CD4-positive, alpha-beta memory T cell (primary cell): ENCODE measurements around the gene CYP2E1. TPM values are rescaled to one million over a fixed set of nuclear protein-coding genes. Genes with fewer than 3 reads are reported as not detected.
"Not testable (repeated sequence)": the region's sequence is repeated elsewhere in the genome, so short reads cannot be mapped to it uniquely, and the experiment has no call there.

Experiments used
- CTCF ChIA-PET: fragments of 350-600 bp; sonication (Branson Sonifier 250); formaldehyde crosslinking; loops from one replicate; lab custom pipeline; 2021; ENCODE audit warnings: inconsistent platforms; ENCODE audit not compliant: partially characterized antibody; lab: Charles Lee
- POLR2A ChIA-PET: fragments of 350-600 bp; sonication (Branson Sonifier 250); formaldehyde crosslinking; loops from one replicate; lab custom pipeline; 2021; ENCODE audit not compliant: partially characterized antibody; lab: Charles Lee
- DNase-seq, 5 donors: peaks; one replicate each; pipeline versions ENCODE4 v3.0.0 to v3.0.0-alpha.2; 2020 to 2022; ENCODE audit warnings: mixed read lengths in 1 of 5
- H3K27ac ChIP-seq: one replicate; pipeline ENCODE4 v1.7.0; 2013; ENCODE audit warnings: low read depth, low read length
- H3K27me3 ChIP-seq: 2 replicates; pipeline ENCODE4 v1.7.0; 2013; ENCODE audit warnings: mild to moderate bottlenecking, low read length, moderate library complexity; ENCODE audit not compliant: insufficient read depth
- H3K36me3 ChIP-seq: 2 replicates; pipeline ENCODE4 v1.7.0; 2013; ENCODE audit warnings: mild to moderate bottlenecking, low read length, moderate library complexity; ENCODE audit not compliant: insufficient read depth
- H3K4me1 ChIP-seq: 2 replicates; pipeline ENCODE4 v1.7.0; 2013; ENCODE audit warnings: mild to moderate bottlenecking, low read length, moderate library complexity; ENCODE audit not compliant: insufficient read depth
- H3K4me3 ChIP-seq, 2 donors: one replicate each; pipeline ENCODE4 v1.7.0; 2013; ENCODE audit warnings: low read length in 2 of 2, mild to moderate bottlenecking in 1 of 2
- H3K9me3 ChIP-seq, 2 donors: one replicate each; pipeline ENCODE4 v1.7.0; 2013; ENCODE audit warnings: low read length in 2 of 2, control low read depth in 1 of 2; ENCODE audit not compliant: control insufficient read depth in 1 of 2
- H3K27ac Mint-ChIP-seq, 7 donors: one replicate each; pipeline ENCODE4 v1.8.0; 2020 to 2021; ENCODE audit warnings: mixed read lengths in 7 of 7, mild to moderate bottlenecking in 6 of 7, inconsistent platforms in 3 of 7, moderate library complexity in 3 of 7
- H3K27me3 Mint-ChIP-seq, 2 donors: one replicate each; pipeline ENCODE4 v1.8.0; 2020 to 2021; ENCODE audit warnings: mixed read lengths in 2 of 2
- H3K36me3 Mint-ChIP-seq, 2 donors: one replicate each; pipeline ENCODE4 v1.8.0; 2020 to 2021; ENCODE audit warnings: mixed read lengths in 2 of 2, inconsistent platforms in 1 of 2, mild to moderate bottlenecking in 1 of 2
- H3K4me1 Mint-ChIP-seq, 4 donors: one replicate each; pipeline ENCODE4 v1.8.0; 2020 to 2021; ENCODE audit warnings: mixed read lengths in 4 of 4, mild to moderate bottlenecking in 1 of 4
- H3K4me3 Mint-ChIP-seq, 8 donors: one replicate each; pipeline ENCODE4 v1.8.0; 2020 to 2021; ENCODE audit warnings: mixed read lengths in 8 of 8, mild to moderate bottlenecking in 7 of 8, moderate library complexity in 6 of 8, inconsistent platforms in 3 of 8
- H3K9me3 Mint-ChIP-seq, 8 donors: one replicate each; pipeline ENCODE4 v1.8.0; 2020 to 2021; ENCODE audit warnings: mixed read lengths in 8 of 8, mild to moderate bottlenecking in 5 of 8, inconsistent platforms in 3 of 8, moderate library complexity in 1 of 8
- intact Hi-C: fragments of 100-400 bp; cut with micrococcal nuclease; formaldehyde crosslinking; loops from one replicate; pipeline ENCODE4 v1.15.1; 2023
- polyA plus RNA-seq, 2 donors: library from polyadenylated mRNA; unstranded; fragments of 300-500 nt; fragmentation: Illumina TruSeq; gene quantifications; one replicate each; pipeline ENCODE4 v1.2.3, GENCODE V29; 2021
- total RNA-seq, 2 experiments: library from RNA; stranded (reverse); gene quantifications; one replicate each; pipeline ENCODE4 v1.2.3, GENCODE V29; 2021

Gene CYP2E1
- total and polyA plus RNA-seq, 4 experiments from 2014 or later = 0.30 to 2.8 (median 1.1) TPM

DNA sequence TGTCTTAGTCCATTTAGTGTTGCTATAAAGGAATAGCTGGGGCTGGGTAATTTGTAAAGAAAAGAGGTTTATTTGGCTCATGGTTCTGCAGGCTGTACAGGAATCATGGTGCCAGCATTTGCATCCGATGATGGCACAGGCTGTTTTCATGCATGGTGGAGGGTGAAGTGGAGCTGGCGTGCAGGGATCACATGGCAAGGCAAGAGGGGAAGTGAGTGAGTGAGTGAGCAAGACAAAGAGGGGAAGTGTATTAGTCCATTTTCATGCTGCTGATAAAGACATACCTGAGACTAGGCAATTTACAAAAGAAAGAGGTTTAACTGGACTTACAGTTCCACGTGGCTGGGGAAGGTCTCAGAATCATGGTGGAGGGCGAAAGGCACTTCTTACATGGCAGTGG, 33.6 kb upstream of the CYP2E1 start:
- H3K9me3 ChIP-seq, H3K27ac ChIP-seq, intact Hi-C loops, H3K4me1 Mint-ChIP-seq, POLR2A ChIA-PET, H3K27me3 Mint-ChIP-seq, H3K4me3 ChIP-seq, H3K36me3 ChIP-seq, H3K27ac Mint-ChIP-seq, H3K4me3 Mint-ChIP-seq, DNase-seq, H3K27me3 ChIP-seq, CTCF ChIA-PET, H3K4me1 ChIP-seq: not testable (repeated sequence)
- Mint-ChIP-seq H3K9me3 (peaks cover 0 to 16% (median 3%) of the 10 kb centered on the region in 8 donors), H3K36me3 (peaks cover 8 to 12% of the 10 kb centered on the region in 2 donors)

DNA sequence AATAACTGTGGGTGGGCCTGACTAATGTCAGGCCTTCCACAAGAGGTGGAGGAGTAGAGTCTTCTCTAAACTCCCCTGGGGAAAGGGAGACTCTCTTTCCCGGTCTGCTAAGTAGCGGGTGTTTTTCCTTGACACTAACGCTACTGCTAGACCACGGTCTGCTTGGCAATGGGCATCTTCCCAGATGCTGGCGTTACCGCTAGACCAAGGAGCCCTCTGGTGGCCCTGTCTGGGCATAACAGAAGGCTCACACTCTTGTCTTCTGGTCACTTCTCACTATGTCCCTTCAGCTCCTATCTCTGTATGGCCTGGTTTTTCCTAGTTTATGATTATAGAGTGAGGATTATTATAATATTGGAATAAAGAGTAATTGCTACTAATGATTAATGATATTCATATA, 29.8 kb upstream of the CYP2E1 start:
- H3K4me3 ChIP-seq, POLR2A ChIA-PET: not testable (repeated sequence)
- DNase-seq = peak in 1 of 5 donors; percentile 10

GRCh38 chr10:133499176-133499575, 28.0 kb upstream of the CYP2E1 start:
- CTCF ChIA-PET = interaction anchor here (2.2 kb wide), 1 partner anchor 61 kb away, joined by 4 read pairs; no protein-coding TSS in a partner anchor
- H3K36me3 ChIP-seq, H3K9me3 ChIP-seq, H3K4me1 ChIP-seq, DNase-seq, H3K4me3 Mint-ChIP-seq, H3K4me1 Mint-ChIP-seq, H3K27ac Mint-ChIP-seq, intact Hi-C loops, POLR2A ChIA-PET, H3K27me3 Mint-ChIP-seq, H3K27me3 ChIP-seq, H3K27ac ChIP-seq, H3K4me3 ChIP-seq: not testable (repeated sequence)
- H3K36me3 Mint-ChIP-seq = peaks cover 17 to 19% of the 10 kb centered on the region in 2 donors
- peaks cover 0 to 18% (median 9%) of the 10 kb centered on the region in 8 donors for H3K9me3 Mint-ChIP-seq

More for the DNA sequence above, 29.8 kb upstream of the CYP2E1 start:
- H3K9me3 Mint-ChIP-seq = peaks cover 0 to 18% (median 9%) of the 10 kb centered on the region in 8 donors
- H3K36me3 Mint-ChIP-seq = peaks cover 17 to 25% of the 10 kb centered on the region in 2 donors
- not testable (repeated sequence) for H3K9me3 ChIP-seq, H3K27ac ChIP-seq, H3K4me3 Mint-ChIP-seq, H3K27ac Mint-ChIP-seq, H3K4me1 ChIP-seq, H3K4me1 Mint-ChIP-seq, H3K36me3 ChIP-seq, H3K27me3 Mint-ChIP-seq, H3K27me3 ChIP-seq
- CTCF ChIA-PET = interaction anchor here (1.3 kb wide), 1 partner anchor 59 kb away, joined by 6 read pairs; no protein-coding TSS in a partner anchor
- intact Hi-C loops = loop anchor here (2.0 kb wide), 1 partner anchor 59 kb away; no protein-coding TSS in a partner anchor

- H3K27me3 Mint-ChIP-seq, H3K9me3 ChIP-seq, H3K4me1 ChIP-seq, H3K36me3 ChIP-seq, H3K4me3 Mint-ChIP-seq, intact Hi-C loops, H3K27me3 ChIP-seq, H3K4me3 ChIP-seq, H3K27ac Mint-ChIP-seq, POLR2A ChIA-PET, H3K27ac ChIP-seq, H3K4me1 Mint-ChIP-seq, DNase-seq: not testable (repeated sequence)
- Mint-ChIP-seq H3K36me3 (peaks cover 17 to 18% of the 10 kb centered on the region in 2 donors), H3K9me3 (peaks cover 0 to 18% (median 9%) of the 10 kb centered on the region in 8 donors)
- CTCF ChIA-PET = interaction anchor here (1.0 to 2.2 kb wide), 3 partner anchors 62 to 171 kb away, joined by 3 to 7 read pairs (median 4); partner anchors contain the start of gene ECHS1
These were observed 26.3 kb upstream of the CYP2E1 start for GRCh38 chr10:133500897-133501296.

DNA sequence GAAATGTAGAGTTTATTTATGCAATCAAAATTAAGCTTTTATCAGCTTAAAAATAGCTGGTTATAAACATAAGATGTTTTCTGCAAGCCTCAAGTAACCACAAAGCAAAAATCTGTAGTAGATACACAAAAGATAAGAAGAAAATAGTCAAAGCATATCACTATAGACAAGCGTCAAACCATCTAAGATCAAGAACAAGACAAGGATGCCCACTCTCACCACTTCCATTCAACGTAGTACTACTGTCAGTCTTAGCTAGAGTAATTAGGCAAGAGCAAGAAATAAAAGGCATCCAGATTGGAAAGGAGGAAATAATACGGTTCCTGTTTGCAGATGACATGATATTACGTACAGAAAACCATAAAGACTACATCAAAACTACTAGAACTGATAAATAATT, 17.5 kb upstream of the CYP2E1 start:
- H3K4me1 Mint-ChIP-seq = peaks cover 0 to 11% (median 2%) of the 10 kb centered on the region in 4 donors
- H3K36me3 Mint-ChIP-seq = peaks cover 2 to 14% of the 10 kb centered on the region in 2 donors
- Histone ChIP-seq H3K27ac (no peak overlapping the region), H3K36me3 (no peaks in the 10 kb centered on the region), H3K9me3 (no peaks in the 10 kb centered on the region), H3K4me1 (no peaks in the 10 kb centered on the region), H3K4me3 (no peak overlapping the region), H3K27me3 (no peaks in the 10 kb centered on the region)
- intact Hi-C loops = no loop called here
- H3K4me3 Mint-ChIP-seq = no peak overlapping the region
- peak in 2 of 5 donors; percentile 15 to 53 for DNase-seq
- H3K9me3 Mint-ChIP-seq = peaks cover 0 to 22% (median 13%) of the 10 kb centered on the region in 8 donors
- H3K27me3 Mint-ChIP-seq = peaks cover 10 to 12% of the 10 kb centered on the region in 2 donors
- peak overlapping the region in 1 of 7 donors; percentile 3 for H3K27ac Mint-ChIP-seq
- ChIA-PET CTCF (interaction anchor here (0.8 to 2.8 kb wide), 3 partner anchors 10 to 180 kb away, joined by 3 to 10 read pairs (median 3); no protein-coding TSS in a partner anchor), POLR2A (interaction anchor here (1.6 kb wide), 1 partner anchor 11 kb away, joined by 3 read pairs; no protein-coding TSS in a partner anchor)

GRCh38 chr10:133511408-133511807, 15.8 kb upstream of the CYP2E1 start:
- CTCF ChIA-PET = no interaction called here

DNA sequence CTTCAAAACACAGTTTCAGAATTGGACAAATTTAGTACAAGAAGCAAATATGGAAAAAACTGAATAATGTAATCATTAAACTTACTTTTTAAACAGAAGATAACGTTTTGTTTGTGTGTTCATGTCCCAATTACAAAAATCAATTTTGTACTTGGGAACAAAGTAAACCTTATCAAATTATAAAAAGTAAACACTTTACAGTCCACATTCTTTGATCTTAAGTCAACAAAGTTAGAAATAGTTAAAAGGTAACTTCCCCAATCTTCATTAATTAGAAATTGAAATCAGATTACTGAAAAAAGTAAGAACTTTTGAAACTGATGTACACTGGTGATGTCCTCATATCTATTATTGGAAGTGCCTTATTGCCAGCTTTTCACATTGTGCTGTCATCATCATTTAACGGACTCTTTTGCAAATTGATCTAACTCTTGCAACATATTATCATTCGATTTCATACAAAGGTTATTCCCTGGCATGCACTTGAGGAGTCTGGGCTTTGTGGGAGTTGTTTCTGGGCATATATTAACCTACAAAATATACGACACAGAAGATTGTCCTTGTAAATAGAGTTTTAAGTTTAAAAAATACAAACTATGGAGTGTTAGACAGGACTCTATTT, 15.1 kb upstream of the CYP2E1 start:
- Histone ChIP-seq H3K36me3 (no peaks in the 10 kb centered on the region), H3K9me3 (no peaks in the 10 kb centered on the region), H3K4me1 (no peaks in the 10 kb centered on the region), H3K4me3 (no peak overlapping the region), H3K27me3 (no peaks in the 10 kb centered on the region), H3K27ac (no peak overlapping the region)
- Mint-ChIP-seq H3K4me1 (peaks cover 0 to 11% (median 2%) of the 10 kb centered on the region in 4 donors), H3K27me3 (peaks cover 10 to 11% of the 10 kb centered on the region in 2 donors), H3K27ac (no peak overlapping the region), H3K9me3 (peaks cover 0 to 22% (median 13%) of the 10 kb centered on the region in 8 donors), H3K4me3 (no peak overlapping the region), H3K36me3 (peaks cover 0 to 14% of the 10 kb centered on the region in 2 donors)
- CTCF ChIA-PET = no interaction called here
- POLR2A ChIA-PET = no interaction called here
- DNase-seq = no peak
- intact Hi-C loops = no loop called here

More at GRCh38 chr10:133511408-133511807, 15.8 kb upstream of the CYP2E1 start:
- H3K4me1 Mint-ChIP-seq = peaks cover 0 to 11% (median 2%) of the 10 kb centered on the region in 4 donors
- H3K9me3 ChIP-seq = no peaks in the 10 kb centered on the region
- intact Hi-C loops = no loop called here
- H3K4me3 ChIP-seq = no peak overlapping the region
- DNase-seq = no peak
- H3K9me3 Mint-ChIP-seq = peaks cover 0 to 22% (median 13%) of the 10 kb centered on the region in 8 donors
- no peak overlapping the region for H3K4me3 Mint-ChIP-seq
- H3K27me3 Mint-ChIP-seq = peaks cover 10% of the 10 kb centered on the region in 2 donors
- no peaks in the 10 kb centered on the region for H3K36me3 ChIP-seq
- no peak overlapping the region for H3K27ac Mint-ChIP-seq
- H3K36me3 Mint-ChIP-seq = peaks cover 0 to 14% of the 10 kb centered on the region in 2 donors
- H3K4me1 ChIP-seq = no peaks in the 10 kb centered on the region
- H3K27ac ChIP-seq = no peak overlapping the region
- POLR2A ChIA-PET = no interaction called here
- H3K27me3 ChIP-seq = no peaks in the 10 kb centered on the region
